Measurements from ENCODE around the gene BEAN1.
A peak's percentile ranks its signal among the peaks of the same experiment; 100 is the strongest.

BEAN1 gene

GRCh38 chr16:66381585-66382170 lies 45.4 kb upstream of the BEAN1 start:
- no peak overlapping the region for H3K4me3 ChIP-seq (replicated peaks; ENCODE audit: low read depth, low read length)
- DNase-seq (ENCODE audit: extremely low read depth, low read depth) = no peak
- no peak for TF ChIP-seq CTCF (IDR thresholded peaks at IDR 0.05; ENCODE audit: low read depth, low read length, missing control alignments)

- no peak overlapping the region for H3K4me3 ChIP-seq (replicated peaks; ENCODE audit: low read depth, low read length)
- DNase-seq (ENCODE audit: extremely low read depth, low read depth) = peak; percentile 55
- TF ChIP-seq CTCF (IDR thresholded peaks at IDR 0.05; ENCODE audit: low read depth, low read length, missing control alignments) = no peak
These were observed 44.7 kb upstream of the BEAN1 start for GRCh38 chr16:66382171-66382965.

- no peak overlapping the region for H3K4me3 ChIP-seq (replicated peaks; ENCODE audit: low read depth, low read length)
- TF ChIP-seq CTCF (IDR thresholded peaks at IDR 0.05; ENCODE audit: low read depth, low read length, missing control alignments) = no peak
- peak; percentile 86 for DNase-seq (ENCODE audit: extremely low read depth, low read depth)
These were observed 44.2 kb upstream of the BEAN1 start for GRCh38 chr16:66382966-66383299.

GRCh38 chr16:66383551-66383950 lies 43.5 kb upstream of the BEAN1 start:
- H3K4me3 ChIP-seq (replicated peaks; ENCODE audit: low read depth, low read length) = no peak overlapping the region
- no peak for DNase-seq (ENCODE audit: extremely low read depth, low read depth)
- no peak for TF ChIP-seq CTCF (IDR thresholded peaks at IDR 0.05; ENCODE audit: low read depth, low read length, missing control alignments)

- no peak for DNase-seq (ENCODE audit: extremely low read depth, low read depth)
- no peak for TF ChIP-seq CTCF (IDR thresholded peaks at IDR 0.05; ENCODE audit: low read depth, low read length, missing control alignments)
- H3K4me3 ChIP-seq (replicated peaks; ENCODE audit: low read depth, low read length) = no peak overlapping the region
These were observed 41.7 kb upstream of the BEAN1 start for GRCh38 chr16:66385415-66385814.

GRCh38 chr16:66386629-66387622 lies 40.2 kb upstream of the BEAN1 start:
- DNase-seq (ENCODE audit: extremely low read depth, low read depth) = no peak
- H3K4me3 ChIP-seq (replicated peaks; ENCODE audit: low read depth, low read length) = no peak overlapping the region
- TF ChIP-seq CTCF (IDR thresholded peaks at IDR 0.05; ENCODE audit: low read depth, low read length, missing control alignments) = no peak

All from HFF-Myc (cell line).